Renal cortical epithelial cell (primary cell): Measurements from ENCODE around the gene ITGA3. TPM values are rescaled to one million over a fixed set of nuclear protein-coding genes. Genes with fewer than 3 reads are reported as not detected.

ENCODE experiments used
- DNase-seq: peaks from one replicate; pipeline ENCODE4 v3.0.0-alpha.2; 2011; ENCODE audit warnings: low read depth
- total RNA-seq: library from RNA; depleted of rRNA; stranded (reverse); fragments of >200 nt; gene quantifications from 2 replicates; pipeline ENCODE4 v1.2.3, GENCODE V29; 2014

Gene ITGA3
- total RNA-seq, 1 donor from 2014 or later: 882 TPM

DNA sequence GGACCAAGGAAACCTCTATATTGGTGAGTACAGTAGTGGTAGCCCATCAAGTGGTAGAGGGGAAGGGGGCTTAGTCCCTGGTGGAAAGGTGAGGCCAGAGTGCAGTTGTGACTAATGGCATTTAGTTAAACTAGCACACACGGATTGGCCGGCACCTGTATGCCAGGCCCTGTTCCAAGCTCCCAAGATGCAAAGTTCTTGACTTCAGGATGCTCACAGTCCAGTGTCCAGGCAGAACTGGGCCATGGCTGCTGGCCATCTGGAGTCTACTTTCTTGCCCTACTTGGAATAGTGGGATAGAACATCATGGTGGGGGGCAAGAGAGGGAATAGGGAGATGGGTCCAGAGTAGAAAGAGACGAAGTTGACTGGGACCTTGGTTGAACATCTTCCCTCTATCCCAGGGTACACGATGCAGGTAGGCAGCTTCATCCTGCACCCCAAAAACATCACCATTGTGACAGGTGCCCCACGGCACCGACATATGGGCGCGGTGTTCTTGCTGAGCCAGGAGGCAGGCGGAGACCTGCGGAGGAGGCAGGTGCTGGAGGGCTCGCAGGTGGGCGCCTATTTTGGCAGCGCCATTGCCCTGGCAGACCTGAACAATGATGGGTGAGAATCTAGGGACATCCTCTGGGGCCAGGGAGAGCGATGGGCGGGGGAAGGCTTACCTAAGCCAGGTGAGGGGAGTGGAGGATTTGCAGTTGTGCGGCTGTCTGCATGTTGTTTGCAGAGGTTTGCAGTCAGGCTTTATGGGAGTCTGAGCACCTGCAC lies 15.2 kb downstream of the ITGA3 start:
- DNase-seq: no peak

DNA sequence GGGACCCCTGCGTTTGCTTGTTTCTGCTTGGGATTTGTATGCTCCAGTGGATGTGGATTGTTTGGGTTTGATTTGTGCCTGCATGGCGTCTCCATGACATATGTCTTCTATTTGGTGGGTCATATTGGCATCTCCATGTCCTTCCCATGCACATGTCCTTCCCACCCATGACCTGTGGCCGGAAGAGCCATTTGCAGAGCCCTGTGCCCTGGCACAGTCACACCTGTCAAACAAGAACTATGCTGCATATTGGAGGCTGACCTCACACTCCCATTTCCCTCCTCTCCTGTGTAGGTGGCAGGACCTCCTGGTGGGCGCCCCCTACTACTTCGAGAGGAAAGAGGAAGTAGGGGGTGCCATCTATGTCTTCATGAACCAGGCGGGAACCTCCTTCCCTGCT lies 15.8 kb downstream of the ITGA3 start:
- DNase-seq: no peak

GRCh38 chr17:50072130-50072529 lies 16.2 kb downstream of the ITGA3 start:
- DNase-seq: no peak

GRCh38 chr17:50072925-50073324 lies 17.0 kb downstream of the ITGA3 start:
- DNase-seq: no peak

- DNase-seq: no peak
Measured at GRCh38 chr17:50074227-50074626, 18.3 kb downstream of the ITGA3 start.

DNA sequence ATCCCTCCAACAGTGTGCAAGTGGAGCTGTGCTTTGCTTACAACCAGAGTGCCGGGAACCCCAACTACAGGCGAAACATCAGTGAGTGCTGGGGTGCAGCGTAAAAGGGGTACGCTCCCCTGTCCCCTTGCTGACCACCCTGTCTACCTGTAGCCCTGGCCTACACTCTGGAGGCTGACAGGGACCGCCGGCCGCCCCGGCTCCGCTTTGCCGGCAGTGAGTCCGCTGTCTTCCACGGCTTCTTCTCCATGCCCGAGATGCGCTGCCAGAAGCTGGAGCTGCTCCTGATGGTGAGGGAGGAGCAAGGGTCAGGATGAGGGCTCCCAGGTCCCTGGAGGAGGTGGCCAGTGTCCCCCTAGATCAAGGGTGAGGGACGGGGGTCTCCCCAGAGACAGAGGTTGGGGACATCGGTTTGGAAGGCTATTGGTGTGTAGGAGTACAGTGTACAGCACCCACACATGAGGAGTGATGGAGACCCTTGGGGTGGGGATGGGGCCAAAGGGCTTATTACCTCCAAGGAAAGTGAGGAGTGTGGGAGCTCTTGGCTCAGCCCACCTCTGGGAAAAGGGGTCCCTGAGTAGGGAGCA lies 19.6 kb downstream of the ITGA3 start:
- DNase-seq: no peak

- DNase-seq: no peak
Measured at GRCh38 chr17:50076221-50076590, 20.3 kb downstream of the ITGA3 start.

DNA sequence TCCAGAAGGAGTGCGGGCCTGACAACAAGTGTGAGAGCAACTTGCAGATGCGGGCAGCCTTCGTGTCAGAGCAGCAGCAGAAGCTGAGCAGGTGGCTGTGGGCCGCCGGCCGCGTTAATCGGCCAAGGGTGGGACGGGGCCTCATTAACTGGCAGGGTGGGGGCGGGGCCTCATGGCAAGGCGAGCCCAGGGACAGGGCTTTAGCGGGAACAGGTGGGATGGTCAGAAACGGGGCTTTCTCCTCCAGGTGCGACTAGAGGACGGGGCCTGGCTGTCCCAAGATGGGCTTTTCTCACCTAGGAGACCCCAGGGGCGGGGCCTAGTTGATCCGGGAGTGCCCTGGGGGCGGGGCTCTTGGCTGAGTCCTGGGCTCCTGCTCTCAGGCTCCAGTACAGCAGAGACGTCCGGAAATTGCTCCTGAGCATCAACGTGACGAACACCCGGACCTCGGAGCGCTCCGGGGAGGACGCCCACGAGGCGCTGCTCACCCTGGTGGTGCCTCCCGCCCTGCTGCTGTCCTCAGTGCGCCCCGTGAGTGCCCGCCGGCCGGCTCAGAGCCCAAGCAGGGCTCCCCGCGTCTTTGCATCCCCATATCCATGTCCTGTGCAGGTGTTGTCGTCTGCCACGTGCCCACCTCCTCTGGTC lies 20.8 kb downstream of the ITGA3 start:
- DNase-seq: no peak

DNA sequence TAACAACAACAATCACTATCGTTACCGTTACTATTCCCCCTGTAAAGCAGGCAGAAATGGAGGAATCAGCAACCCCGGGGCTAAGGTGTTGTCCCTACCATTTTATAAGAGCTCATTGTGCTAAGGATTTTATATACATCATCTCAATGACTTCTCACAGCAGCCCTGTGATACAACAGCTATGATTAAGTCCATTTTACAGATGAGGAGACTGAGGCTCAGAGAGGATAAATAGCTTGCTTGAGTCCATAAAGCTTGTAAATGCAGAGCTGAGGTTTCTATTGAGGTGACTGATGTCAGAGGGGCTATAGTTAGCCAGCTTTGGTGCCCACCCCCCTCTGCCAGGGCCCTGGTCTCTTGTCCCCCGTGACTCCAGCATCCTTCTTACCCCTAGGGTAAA lies 22.5 kb downstream of the ITGA3 start:
- no peak for DNase-seq

DNA sequence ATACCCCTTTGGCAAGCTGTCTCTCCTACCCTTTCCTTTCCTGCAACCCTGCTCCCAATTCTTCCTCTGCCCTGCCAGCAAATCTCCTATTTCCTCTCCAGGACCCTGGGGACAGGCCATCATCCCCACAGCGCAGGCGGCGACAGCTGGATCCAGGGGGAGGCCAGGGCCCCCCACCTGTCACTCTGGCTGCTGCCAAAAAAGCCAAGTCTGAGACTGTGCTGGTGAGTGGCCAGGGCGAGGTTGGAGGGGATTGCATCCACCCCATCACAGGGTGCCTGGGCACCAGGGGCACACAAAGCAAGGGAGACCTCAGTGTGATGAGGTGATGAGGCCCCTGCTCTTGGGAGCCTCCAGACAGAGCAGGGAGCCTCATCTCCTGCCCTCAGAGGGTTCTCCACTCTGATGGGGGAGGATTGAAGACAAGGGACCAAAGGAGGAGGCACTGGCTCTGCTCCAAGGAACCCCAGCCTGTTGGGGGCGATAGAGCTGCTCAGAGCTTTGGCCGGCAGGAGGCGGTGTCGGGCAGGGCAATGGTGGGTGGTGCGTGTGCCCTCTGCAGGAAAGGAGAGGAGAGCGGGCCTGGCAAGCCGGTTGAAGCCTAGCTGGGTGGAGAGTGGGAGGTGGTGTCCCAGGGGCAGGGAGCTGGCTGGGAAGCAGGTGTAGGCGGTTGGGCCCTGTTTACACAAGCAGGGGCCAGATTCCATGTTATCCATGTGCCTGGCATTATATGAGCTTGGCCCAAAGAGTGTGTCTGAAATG lies 23.6 kb downstream of the ITGA3 start:
- DNase-seq: no peak

DNA sequence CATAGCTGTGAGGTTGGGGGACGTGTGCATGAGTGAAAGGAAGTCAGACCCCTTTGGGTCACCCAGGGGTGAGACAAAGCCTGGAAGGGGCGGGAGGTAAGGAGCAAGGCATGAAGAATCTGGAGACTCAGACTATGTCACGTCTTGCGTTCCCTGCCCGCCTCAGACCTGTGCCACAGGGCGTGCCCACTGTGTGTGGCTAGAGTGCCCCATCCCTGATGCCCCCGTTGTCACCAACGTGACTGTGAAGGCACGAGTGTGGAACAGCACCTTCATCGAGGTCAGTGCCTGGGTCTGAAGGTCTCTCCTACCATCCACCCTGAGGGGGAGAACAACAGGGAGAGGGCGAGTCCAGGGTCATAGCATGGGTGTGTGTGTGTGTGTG lies 24.2 kb downstream of the ITGA3 start:
- no peak for DNase-seq

- DNase-seq: no peak
Measured at GRCh38 chr17:50080827-50081226, 24.9 kb downstream of the ITGA3 start.

DNA sequence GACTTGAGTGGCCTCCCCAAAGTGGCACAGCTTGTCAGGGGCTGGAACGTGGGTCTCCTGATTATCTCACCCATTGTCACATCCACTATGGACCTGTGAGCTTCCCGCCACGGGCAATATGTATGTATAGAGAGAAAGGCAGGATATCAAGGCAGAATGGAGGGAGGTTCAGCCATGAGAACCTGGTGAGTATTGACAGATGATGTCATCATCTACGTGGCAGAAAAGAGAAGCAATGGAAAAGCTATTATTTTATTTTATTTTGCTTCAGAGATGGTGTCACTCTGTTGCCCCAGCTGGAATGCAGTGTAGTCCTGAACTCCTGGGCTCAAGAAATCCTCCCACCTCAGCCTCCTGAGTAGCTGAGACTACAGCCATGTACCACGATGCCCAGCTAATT lies 25.8 kb downstream of the ITGA3 start:
- no peak for DNase-seq

GRCh38 chr17:50087246-50087911 lies 31.5 kb downstream of the ITGA3 start:
- peak; percentile 40 for DNase-seq

DNA sequence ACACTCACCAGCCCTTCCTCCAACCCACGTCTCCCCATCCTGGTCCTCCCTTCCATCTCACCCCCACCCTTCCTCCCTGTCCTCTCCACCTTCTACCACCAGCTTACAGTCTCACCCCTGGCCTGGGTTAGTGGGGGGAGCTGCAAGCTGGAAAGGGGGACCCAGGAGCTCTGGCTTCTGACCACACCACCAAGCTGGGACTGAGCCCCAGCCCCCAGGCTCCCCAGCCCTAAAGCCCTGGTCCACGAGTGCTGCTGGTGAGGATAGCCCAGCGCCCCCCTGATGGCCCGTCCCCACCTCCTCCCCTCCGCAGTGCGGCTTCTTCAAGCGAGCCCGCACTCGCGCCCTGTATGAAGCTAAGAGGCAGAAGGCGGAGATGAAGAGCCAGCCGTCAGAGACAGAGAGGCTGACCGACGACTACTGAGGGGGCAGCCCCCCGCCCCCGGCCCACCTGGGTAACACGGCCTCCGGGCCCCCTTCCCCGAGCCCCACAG lies 32.0 kb downstream of the ITGA3 start:
- no peak for DNase-seq

DNA sequence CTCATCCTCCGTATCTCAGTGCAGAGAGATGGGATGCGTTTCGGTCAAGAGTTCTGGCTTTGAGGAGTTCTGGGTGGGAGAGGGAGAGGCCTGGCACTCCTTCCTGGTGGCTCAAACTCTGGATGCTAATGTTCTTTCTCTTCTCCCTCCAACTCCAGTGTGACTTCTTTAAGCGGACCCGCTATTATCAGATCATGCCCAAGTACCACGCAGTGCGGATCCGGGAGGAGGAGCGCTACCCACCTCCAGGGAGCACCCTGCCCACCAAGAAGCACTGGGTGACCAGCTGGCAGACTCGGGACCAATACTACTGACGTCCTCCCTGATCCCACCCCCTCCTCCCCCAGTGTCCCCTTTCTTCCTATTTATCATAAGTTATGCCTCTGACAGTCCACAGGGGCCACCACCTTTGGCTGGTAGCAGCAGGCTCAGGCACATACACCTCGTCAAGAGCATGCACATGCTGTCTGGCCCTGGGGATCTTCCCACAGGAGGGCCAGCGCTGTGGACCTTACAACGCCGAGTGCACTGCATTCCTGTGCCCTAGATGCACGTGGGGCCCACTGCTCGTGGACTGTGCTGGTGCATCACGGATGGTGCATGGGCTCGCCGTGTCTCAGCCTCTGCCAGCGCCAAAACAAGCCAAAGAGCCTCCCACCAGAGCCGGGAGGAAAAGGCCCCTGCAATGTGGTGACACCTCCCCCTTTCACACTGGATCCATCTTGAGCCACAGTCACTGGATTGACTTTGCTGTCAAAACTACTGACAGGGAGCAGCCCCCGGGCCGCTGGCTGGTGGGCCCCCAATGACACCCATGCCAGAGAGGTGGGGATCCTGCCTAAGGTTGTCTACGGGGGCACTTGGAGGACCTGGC lies 33.3 kb downstream of the ITGA3 start:
- no peak for DNase-seq

- DNase-seq: no peak
Measured at GRCh38 chr17:50090071-50090470, 34.2 kb downstream of the ITGA3 start.

DNA sequence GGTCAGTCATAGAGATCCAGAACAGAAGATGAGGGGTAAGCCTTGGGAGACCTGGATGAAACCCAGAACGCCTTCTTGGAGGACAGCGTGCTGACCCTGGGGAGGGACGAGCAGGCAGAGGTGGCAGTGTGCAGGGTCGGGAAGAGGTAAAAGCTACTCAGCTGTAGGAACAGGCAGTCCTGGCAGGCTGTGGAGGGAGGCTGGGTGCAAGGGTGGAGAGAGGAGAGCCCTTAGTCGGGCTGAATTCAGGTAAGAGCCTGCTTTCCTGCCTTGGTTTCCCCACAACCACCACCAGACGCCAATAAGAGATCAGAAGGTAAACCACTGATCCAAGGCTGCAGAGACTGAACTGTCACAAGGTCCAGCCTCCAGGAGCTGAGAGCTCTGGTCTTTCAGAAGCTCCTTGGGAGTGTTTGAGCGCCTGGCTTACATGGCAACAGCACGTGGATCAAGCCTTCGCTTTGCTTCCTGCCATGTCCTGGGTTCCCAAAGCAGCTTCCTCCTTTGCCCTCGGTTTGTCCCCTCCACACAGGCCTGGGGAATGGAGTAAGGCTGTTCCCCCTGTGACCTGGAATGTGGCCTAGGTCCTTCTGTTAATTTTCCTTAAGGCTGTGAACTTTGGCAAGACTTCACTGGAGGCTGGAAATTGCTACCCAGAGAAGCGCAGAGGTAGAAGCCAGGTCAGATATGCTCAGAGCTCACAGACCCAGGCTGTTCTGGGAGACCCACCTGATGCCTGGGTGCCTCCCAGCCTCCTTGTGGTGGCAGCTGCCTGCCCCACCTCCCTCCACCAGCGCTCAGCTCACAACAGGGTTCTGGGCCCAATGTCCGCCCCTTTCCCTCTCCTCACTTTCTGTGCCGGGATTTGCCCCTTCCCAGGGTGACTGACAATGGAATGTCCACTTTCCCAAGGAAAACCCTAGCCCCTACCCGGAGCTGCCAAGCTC lies 35.3 kb downstream of the ITGA3 start:
- DNase-seq: no peak

DNA sequence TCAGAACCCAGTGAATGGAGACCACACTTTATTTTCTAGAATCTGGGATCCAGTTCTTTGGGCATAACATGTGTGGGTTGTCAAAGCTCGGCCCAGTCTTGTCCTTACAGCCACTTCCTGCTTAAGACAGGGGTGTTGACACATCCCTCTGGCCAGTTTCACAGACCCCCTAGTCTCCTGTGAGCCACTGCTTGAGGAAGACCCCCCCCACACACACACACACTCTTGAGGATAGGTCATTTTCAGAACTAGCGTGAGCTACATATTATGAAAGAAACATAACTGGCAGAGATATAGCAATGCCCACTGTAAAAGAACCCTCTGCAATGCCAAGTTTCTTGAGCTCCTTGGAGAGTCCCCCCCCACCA lies 36.0 kb downstream of the ITGA3 start:
- DNase-seq: no peak

DNA sequence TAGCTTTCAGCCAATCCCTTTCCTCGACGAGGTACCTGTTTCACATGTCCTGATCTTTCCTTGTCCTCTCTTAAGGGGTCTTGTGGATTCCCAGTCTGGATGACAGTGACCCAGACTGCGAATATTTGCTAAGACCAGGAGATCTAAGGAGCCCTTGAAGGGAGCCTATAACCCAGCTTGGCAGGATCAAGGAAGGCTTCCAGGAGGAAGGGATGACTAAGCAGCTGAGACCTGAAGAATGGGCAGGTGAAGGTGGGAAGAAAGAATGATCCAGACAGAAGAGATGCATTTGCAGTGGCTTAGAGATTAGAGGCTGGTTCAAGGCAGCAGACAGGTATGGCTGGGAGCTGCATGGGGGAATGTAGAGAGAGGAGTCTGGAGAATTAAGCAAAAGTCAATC lies 37.3 kb downstream of the ITGA3 start:
- peak; percentile 42 for DNase-seq
